ENCODE measurements around the gene UBFD1.

GRCh38 chr16:23556881-23557778 lies at the start of gene UBFD1, which contains the start of gene EARS2:
- TF ChIP-seq POLR2A (IDR thresholded peaks at IDR 0.05; ENCODE audit: control extremely low read depth in 1 of 2, low read depth in 2 of 2, low read length in 2 of 2) = peak; percentile 70 to 89
- peak; percentile 85 for TF ChIP-seq USF2 (IDR thresholded peaks at IDR 0.05; ENCODE audit: low read length)

Measured in H1 (cell line).